Endothelial cell (in vitro differentiated cells): ENCODE data around the gene ARRB1. TPM values are rescaled to one million over a fixed set of nuclear protein-coding genes. Genes with fewer than 3 reads are reported as not detected.
A peak's percentile ranks its signal among the peaks of the same experiment; 100 is the strongest.

Source experiments
- DNase-seq: peaks from one replicate; pipeline ENCODE4 v3.0.0; 2021; ENCODE audit warnings: low spot score
- H3K27ac Mint-ChIP-seq: one replicate; pipeline ENCODE4 v1.8.0; 2021; ENCODE audit warnings: mixed read lengths, inconsistent platforms; ENCODE audit not compliant: unreplicated experiment
- H3K27me3 Mint-ChIP-seq: one replicate; pipeline ENCODE4 v1.8.0; 2021; ENCODE audit warnings: mild to moderate bottlenecking, moderate library complexity, mixed read lengths, inconsistent platforms; ENCODE audit not compliant: unreplicated experiment
- H3K36me3 Mint-ChIP-seq: one replicate; pipeline ENCODE4 v1.8.0; 2021; ENCODE audit warnings: mild to moderate bottlenecking, low read depth, mixed read lengths, inconsistent platforms; ENCODE audit not compliant: unreplicated experiment
- H3K4me1 Mint-ChIP-seq: one replicate; pipeline ENCODE4 v1.8.0; 2021; ENCODE audit warnings: mild to moderate bottlenecking, mixed read lengths, inconsistent platforms; ENCODE audit not compliant: unreplicated experiment
- H3K4me3 Mint-ChIP-seq: one replicate; pipeline ENCODE4 v1.8.0; 2021; ENCODE audit warnings: mild to moderate bottlenecking, mixed read lengths, inconsistent platforms; ENCODE audit not compliant: unreplicated experiment
- H3K9me3 Mint-ChIP-seq: one replicate; pipeline ENCODE4 v1.8.0; 2021; ENCODE audit warnings: mixed read lengths, inconsistent platforms; ENCODE audit not compliant: unreplicated experiment
- total RNA-seq: library from RNA; stranded (reverse); fragmentation: NEBNext Ultra II Directional; extraction: Animal tissue kit (Norgen Biotek cat#: 25700); gene quantifications from one replicate; pipeline ENCODE4 v1.2.1, GENCODE V29; 2021; ENCODE audit not compliant: unreplicated experiment
- TF ChIP-seq, protein P1 (sequence below): fragments of 200-600 bp; sonication (generic); IDR thresholded peaks from one replicate; pipeline ENCODE4 v1.5.0; 2021; ENCODE audit warnings: antibody characterized with exemption; ENCODE audit not compliant: unreplicated experiment

Gene ARRB1
- total RNA-seq, 1 donor from 2014 or later: 197 TPM

DNA sequence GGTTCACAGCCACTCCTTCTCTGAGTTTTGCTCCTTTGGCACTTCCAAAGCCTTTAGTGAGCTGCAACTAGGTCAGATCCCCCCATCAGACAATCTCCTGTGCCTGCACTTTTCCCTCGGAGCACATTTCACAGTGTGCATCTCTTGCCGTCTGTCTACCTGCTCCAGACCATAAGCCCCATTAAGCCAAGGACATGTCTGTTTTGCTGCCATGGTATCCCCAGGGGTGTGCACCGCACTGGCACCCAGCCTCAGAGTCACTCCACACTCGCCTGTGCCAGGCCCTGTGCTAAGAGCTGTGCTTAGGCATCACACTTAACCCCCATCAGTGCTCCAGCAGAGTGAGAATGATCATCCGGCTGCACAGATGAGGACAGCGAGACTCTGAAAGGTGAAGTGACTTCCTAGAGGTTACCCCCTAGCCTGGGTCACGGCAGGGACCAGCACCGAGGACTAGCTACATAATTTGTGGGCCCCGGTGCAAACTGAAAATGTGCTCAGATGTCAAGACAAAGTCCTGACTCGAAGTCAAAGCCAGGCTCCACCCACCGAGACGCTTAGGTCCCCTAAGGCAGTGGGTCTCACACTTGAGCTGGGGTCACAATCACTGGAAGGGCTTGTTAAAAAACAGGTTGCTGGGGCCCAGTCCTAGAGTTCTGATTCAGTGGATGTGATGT lies 33.9 kb downstream of the ARRB1 start:
- Mint-ChIP-seq H3K36me3 (peaks cover 21% of the 10 kb centered on the region), H3K27ac (peak overlapping the region; percentile 74), H3K4me3 (peak overlapping the region; percentile 66), H3K9me3 (no peaks in the 10 kb centered on the region), H3K27me3 (peaks cover 9% of the 10 kb centered on the region), H3K4me1 (peaks cover 75% of the 10 kb centered on the region)
- TF ChIP-seq, protein P1, sequence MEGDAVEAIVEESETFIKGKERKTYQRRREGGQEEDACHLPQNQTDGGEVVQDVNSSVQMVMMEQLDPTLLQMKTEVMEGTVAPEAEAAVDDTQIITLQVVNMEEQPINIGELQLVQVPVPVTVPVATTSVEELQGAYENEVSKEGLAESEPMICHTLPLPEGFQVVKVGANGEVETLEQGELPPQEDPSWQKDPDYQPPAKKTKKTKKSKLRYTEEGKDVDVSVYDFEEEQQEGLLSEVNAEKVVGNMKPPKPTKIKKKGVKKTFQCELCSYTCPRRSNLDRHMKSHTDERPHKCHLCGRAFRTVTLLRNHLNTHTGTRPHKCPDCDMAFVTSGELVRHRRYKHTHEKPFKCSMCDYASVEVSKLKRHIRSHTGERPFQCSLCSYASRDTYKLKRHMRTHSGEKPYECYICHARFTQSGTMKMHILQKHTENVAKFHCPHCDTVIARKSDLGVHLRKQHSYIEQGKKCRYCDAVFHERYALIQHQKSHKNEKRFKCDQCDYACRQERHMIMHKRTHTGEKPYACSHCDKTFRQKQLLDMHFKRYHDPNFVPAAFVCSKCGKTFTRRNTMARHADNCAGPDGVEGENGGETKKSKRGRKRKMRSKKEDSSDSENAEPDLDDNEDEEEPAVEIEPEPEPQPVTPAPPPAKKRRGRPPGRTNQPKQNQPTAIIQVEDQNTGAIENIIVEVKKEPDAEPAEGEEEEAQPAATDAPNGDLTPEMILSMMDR: no peak
- no peak for DNase-seq

DNA sequence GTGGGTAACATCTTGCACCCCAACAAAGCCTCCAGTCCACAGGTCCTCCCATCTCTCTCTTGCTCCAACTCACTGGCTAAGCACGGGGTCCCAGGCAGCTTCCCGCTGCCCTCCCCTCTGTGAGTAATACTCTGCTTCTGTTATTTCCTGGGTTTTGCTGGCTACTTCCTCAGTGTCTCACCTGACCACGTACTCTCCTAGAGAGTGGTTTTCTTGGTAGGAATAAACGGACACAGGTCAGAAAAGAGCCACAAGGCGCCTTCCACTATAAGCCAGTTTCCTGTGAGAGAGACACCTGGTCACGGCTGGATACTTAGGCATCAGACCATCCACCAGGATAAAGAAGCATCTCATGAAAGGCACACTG lies 36.0 kb downstream of the ARRB1 start:
- Mint-ChIP-seq H3K27me3 (peaks cover 9% of the 10 kb centered on the region), H3K9me3 (no peaks in the 10 kb centered on the region), H3K4me1 (peaks cover 61% of the 10 kb centered on the region), H3K36me3 (peaks cover 15% of the 10 kb centered on the region), H3K4me3 (peak overlapping the region; percentile 13), H3K27ac (peak overlapping the region; percentile 86)
- DNase-seq: no peak
- TF ChIP-seq, protein P1: no peak

DNA sequence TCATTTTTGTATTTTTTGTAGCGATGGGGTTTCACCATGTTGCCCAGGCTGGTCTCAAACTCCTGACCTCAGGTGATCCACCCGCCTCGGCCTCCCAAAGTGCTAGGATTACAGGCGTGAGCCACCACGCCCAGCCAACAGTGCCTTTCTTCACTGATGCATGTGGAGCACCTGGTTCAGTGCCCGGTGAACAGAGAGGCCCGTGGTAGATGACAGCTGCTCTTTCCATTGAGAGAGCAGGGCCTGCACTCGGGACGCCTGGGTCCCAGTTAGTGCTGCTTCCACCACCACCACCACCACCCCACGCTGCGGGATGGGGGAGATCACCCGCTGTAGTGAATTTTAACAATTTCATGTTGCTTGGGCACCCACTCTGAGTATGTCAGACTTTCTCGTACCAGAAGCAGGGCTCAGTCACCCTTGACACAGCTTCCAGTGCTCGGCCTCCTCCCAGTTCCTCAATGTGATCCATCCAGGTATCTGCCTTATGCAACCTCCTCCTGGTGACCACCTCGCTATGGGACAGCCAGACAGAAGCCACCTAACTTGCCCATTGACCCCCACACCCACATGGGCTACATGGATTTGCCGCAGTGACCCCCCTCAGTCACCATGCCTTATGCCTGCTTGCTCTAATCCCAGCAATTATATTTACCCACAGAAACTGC lies 36.6 kb downstream of the ARRB1 start:
- Mint-ChIP-seq H3K27ac (peak overlapping the region; percentile 86), H3K4me3 (peak overlapping the region; percentile 13), H3K4me1 (peaks cover 61% of the 10 kb centered on the region), H3K27me3 (peaks cover 12% of the 10 kb centered on the region), H3K9me3 (no peaks in the 10 kb centered on the region), H3K36me3 (peaks cover 15% of the 10 kb centered on the region)
- TF ChIP-seq, protein P1: no peak
- no peak for DNase-seq

GRCh38 chr11:75313513-75314272 lies 37.8 kb downstream of the ARRB1 start:
- no peak overlapping the region for H3K4me3 Mint-ChIP-seq
- H3K27ac Mint-ChIP-seq: peak overlapping the region; percentile 30
- peaks cover 13% of the 10 kb centered on the region for H3K27me3 Mint-ChIP-seq
- TF ChIP-seq, protein P1: no peak
- DNase-seq: no peak
- peaks cover 15% of the 10 kb centered on the region for H3K36me3 Mint-ChIP-seq
- peaks cover 55% of the 10 kb centered on the region for H3K4me1 Mint-ChIP-seq
- no peaks in the 10 kb centered on the region for H3K9me3 Mint-ChIP-seq
